Measurements from ENCODE around the gene TRPM2. TPM values are rescaled to one million over a fixed set of nuclear protein-coding genes. Genes with fewer than 3 reads are reported as not detected.

TRPM2 gene
- total RNA-seq, 1 experiment from 2014 or later = 0.26 TPM

DNA sequence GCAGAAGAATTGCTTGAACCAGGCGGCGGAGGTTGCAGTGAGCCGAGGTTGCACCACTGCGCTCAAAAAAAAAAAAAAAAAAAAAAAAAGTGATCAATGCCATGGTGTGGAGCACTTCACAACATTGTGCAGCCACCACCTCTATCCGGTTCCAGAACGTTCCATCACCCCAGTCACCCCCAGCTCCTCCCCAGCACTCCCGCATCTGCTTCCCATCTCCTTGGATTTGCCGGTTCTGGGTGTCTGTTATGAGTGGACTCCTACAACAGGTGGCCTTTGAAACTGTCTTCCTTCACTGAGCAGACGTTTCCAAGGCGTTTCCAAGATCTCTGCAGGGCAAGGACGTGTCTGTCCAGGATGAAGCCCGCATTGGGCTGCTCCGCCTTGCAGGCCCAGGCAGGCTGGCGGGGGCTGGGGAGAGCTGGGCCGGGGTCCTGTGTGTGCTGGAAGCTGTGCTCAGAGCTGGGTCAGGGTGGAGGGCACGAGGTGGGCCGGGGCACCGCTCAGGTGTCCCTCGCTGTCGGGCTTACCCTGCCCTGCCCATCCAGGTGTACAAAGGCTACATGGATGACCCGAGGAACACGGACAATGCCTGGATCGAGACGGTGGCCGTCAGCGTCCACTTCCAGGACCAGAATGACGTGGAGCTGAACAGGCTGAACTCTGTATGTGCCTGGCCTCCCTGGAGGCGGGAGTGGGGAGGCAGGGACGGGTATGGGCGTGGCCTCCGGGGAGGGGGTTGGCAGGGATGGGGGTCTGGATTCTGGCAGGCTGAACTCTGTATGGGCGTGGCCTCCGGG lies 87.0 kb downstream of the TRPM2 start:
- ATAC-seq (no peak), DNase-seq (ENCODE audit: low read depth, low spot score) (no peak)
- no peak overlapping the region for H3K4me3 ChIP-seq (ENCODE audit: low read depth in 2 of 2, low read length in 2 of 2)
- H3K27ac ChIP-seq (ENCODE audit: low read length) = no peak overlapping the region
- TF ChIP-seq, protein P1, sequence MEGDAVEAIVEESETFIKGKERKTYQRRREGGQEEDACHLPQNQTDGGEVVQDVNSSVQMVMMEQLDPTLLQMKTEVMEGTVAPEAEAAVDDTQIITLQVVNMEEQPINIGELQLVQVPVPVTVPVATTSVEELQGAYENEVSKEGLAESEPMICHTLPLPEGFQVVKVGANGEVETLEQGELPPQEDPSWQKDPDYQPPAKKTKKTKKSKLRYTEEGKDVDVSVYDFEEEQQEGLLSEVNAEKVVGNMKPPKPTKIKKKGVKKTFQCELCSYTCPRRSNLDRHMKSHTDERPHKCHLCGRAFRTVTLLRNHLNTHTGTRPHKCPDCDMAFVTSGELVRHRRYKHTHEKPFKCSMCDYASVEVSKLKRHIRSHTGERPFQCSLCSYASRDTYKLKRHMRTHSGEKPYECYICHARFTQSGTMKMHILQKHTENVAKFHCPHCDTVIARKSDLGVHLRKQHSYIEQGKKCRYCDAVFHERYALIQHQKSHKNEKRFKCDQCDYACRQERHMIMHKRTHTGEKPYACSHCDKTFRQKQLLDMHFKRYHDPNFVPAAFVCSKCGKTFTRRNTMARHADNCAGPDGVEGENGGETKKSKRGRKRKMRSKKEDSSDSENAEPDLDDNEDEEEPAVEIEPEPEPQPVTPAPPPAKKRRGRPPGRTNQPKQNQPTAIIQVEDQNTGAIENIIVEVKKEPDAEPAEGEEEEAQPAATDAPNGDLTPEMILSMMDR (IDR thresholded peaks at IDR 0.05) = no peak
- TF ChIP-seq, protein P2, sequence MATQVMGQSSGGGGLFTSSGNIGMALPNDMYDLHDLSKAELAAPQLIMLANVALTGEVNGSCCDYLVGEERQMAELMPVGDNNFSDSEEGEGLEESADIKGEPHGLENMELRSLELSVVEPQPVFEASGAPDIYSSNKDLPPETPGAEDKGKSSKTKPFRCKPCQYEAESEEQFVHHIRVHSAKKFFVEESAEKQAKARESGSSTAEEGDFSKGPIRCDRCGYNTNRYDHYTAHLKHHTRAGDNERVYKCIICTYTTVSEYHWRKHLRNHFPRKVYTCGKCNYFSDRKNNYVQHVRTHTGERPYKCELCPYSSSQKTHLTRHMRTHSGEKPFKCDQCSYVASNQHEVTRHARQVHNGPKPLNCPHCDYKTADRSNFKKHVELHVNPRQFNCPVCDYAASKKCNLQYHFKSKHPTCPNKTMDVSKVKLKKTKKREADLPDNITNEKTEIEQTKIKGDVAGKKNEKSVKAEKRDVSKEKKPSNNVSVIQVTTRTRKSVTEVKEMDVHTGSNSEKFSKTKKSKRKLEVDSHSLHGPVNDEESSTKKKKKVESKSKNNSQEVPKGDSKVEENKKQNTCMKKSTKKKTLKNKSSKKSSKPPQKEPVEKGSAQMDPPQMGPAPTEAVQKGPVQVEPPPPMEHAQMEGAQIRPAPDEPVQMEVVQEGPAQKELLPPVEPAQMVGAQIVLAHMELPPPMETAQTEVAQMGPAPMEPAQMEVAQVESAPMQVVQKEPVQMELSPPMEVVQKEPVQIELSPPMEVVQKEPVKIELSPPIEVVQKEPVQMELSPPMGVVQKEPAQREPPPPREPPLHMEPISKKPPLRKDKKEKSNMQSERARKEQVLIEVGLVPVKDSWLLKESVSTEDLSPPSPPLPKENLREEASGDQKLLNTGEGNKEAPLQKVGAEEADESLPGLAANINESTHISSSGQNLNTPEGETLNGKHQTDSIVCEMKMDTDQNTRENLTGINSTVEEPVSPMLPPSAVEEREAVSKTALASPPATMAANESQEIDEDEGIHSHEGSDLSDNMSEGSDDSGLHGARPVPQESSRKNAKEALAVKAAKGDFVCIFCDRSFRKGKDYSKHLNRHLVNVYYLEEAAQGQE (IDR thresholded peaks at IDR 0.05; ENCODE audit: insufficient read depth in 1 of 2, low read depth in 2 of 2, low read length in 1 of 2) = no peak
- TF ChIP-seq TCF7L2 (IDR thresholded peaks at IDR 0.05; ENCODE audit: low read depth, low read length) (no peak), SIN3A (IDR thresholded peaks at IDR 0.05; ENCODE audit: borderline replicate concordance, insufficient read depth, low read depth, low read length) (no peak), POLR2AphosphoS5 (IDR thresholded peaks at IDR 0.05; ENCODE audit: low read depth, low read length) (no peak)
- no TSS peak for BruUV-seq (replicated peaks)
- intact Hi-C loops (cut with micrococcal nuclease; ENCODE audit: unreplicated experiment) = no loop called here
- no peaks in the 10 kb centered on the region for H3K27me3 ChIP-seq (ENCODE audit: control insufficient read depth, insufficient read depth, low read length)
- ChIA-PET CTCF (no interaction called here), POLR2A (no interaction called here)
- H3K4me1 ChIP-seq (ENCODE audit: control insufficient read depth, insufficient read depth, low read length) = no peaks in the 10 kb centered on the region
- no peaks in the 10 kb centered on the region for H3K9me3 ChIP-seq (ENCODE audit: control insufficient read depth, insufficient read depth, low read depth, low read length)
- no peaks in the 10 kb centered on the region for H3K36me3 ChIP-seq (ENCODE audit: control insufficient read depth, insufficient read depth, low read length)
- in situ Hi-C loops (cut with HindIII; ENCODE audit: low pct_unique_long_range_greater_than_20kb, low sequenced_read_pairs) = no loop called here

DNA sequence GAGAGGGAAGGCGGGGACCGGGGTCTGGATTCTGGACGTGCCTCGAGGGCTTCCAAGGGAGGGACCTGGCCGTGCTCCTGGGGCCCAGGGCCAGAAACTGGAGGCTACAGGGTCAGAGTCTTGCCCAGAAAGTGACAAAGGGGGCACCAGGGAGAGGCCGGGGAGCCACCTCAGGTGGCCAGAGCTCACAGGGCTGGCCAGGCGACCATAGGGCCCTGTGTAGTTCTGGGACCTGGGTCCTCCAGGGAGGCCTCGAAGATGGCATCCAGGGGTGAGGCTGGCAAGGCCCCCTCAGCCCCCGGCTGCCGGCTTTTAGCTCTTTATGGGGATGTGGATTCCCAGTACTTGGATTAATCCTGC lies 87.6 kb downstream of the TRPM2 start:
- Histone ChIP-seq H3K36me3 (ENCODE audit: control insufficient read depth, insufficient read depth, low read length) (no peaks in the 10 kb centered on the region), H3K9me3 (ENCODE audit: control insufficient read depth, insufficient read depth, low read depth, low read length) (no peaks in the 10 kb centered on the region), H3K4me1 (ENCODE audit: control insufficient read depth, insufficient read depth, low read length) (no peaks in the 10 kb centered on the region), H3K4me3 (ENCODE audit: low read depth in 2 of 2, low read length in 2 of 2) (no peak overlapping the region), H3K27ac (ENCODE audit: low read length) (no peak overlapping the region), H3K27me3 (ENCODE audit: control insufficient read depth, insufficient read depth, low read length) (no peaks in the 10 kb centered on the region)
- ATAC-seq (no peak), DNase-seq (ENCODE audit: low read depth, low spot score) (no peak)
- intact Hi-C loops (cut with micrococcal nuclease; ENCODE audit: unreplicated experiment) = no loop called here
- TF ChIP-seq POLR2AphosphoS5 (IDR thresholded peaks at IDR 0.05; ENCODE audit: low read depth, low read length) = no peak
- ChIA-PET CTCF (no interaction called here), POLR2A (no interaction called here)
- in situ Hi-C loops (cut with HindIII; ENCODE audit: low pct_unique_long_range_greater_than_20kb, low sequenced_read_pairs) = no loop called here
- BruUV-seq (replicated peaks) = no TSS peak

DNA sequence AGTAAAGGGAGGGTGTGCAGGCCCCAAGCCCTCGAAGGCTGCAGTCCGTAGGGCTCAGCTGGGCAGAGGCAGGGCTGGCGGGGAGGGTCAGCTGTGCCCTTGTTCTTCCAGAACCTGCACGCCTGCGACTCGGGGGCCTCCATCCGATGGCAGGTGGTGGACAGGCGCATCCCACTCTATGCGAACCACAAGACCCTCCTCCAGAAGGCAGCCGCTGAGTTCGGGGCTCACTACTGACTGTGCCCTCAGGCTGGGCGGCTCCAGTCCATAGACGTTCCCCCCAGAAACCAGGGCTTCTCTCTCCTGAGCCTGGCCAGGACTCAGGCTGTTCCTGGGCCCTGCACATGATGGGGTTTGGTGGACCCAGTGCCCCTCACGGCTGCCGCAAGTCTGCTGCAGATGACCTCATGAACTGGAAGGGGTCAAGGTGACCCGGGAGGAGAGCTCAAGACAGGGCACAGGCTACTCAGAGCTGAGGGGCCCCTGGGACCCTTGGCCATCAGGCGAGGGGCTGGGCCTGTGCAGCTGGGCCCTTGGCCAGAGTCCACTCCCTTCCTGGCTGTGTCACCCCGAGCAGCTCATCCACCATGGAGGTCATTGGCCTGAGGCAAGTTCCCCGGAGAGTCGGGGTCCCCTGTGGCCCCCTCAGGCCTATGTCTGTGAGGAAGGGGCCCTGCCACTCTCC lies 88.3 kb downstream of the TRPM2 start:
- no peak overlapping the region for H3K4me3 ChIP-seq (ENCODE audit: low read depth in 2 of 2, low read length in 2 of 2)
- intact Hi-C loops (cut with micrococcal nuclease; ENCODE audit: unreplicated experiment) = no loop called here
- H3K36me3 ChIP-seq (ENCODE audit: control insufficient read depth, insufficient read depth, low read length) = no peaks in the 10 kb centered on the region
- ChIA-PET CTCF (no interaction called here), POLR2A (no interaction called here)
- H3K27me3 ChIP-seq (ENCODE audit: control insufficient read depth, insufficient read depth, low read length) = no peaks in the 10 kb centered on the region
- ATAC-seq = no peak
- in situ Hi-C loops (cut with HindIII; ENCODE audit: low pct_unique_long_range_greater_than_20kb, low sequenced_read_pairs) = no loop called here
- no peaks in the 10 kb centered on the region for H3K9me3 ChIP-seq (ENCODE audit: control insufficient read depth, insufficient read depth, low read depth, low read length)
- H3K4me1 ChIP-seq (ENCODE audit: control insufficient read depth, insufficient read depth, low read length) = no peaks in the 10 kb centered on the region
- H3K27ac ChIP-seq (ENCODE audit: low read length) = no peak overlapping the region
- no TSS peak for BruUV-seq (replicated peaks)
- TF ChIP-seq TCF7L2 (IDR thresholded peaks at IDR 0.05; ENCODE audit: low read depth, low read length) (no peak), SIN3A (IDR thresholded peaks at IDR 0.05; ENCODE audit: borderline replicate concordance, insufficient read depth, low read depth, low read length) (no peak), POLR2AphosphoS5 (IDR thresholded peaks at IDR 0.05; ENCODE audit: low read depth, low read length) (no peak)
- TF ChIP-seq, protein P1 (IDR thresholded peaks at IDR 0.05) = no peak
- TF ChIP-seq, protein P2 (IDR thresholded peaks at IDR 0.05; ENCODE audit: insufficient read depth in 1 of 2, low read depth in 2 of 2, low read length in 1 of 2) = no peak
- DNase-seq (ENCODE audit: low read depth, low spot score) = no peak
